Neural progenitor cell (in vitro differentiated cells): ENCODE results near the gene C1QTNF1. TPM values are rescaled to one million over a fixed set of nuclear protein-coding genes. Genes with fewer than 3 reads are reported as not detected.

ENCODE experiments used
- DNase-seq: peaks from one replicate; pipeline ENCODE4 v3.0.0-alpha.2; 2016; ENCODE audit warnings: low spot score
- H2AFZ ChIP-seq: fragments of 200-600 bp; sonication (generic); replicated peaks from 2 replicates; pipeline ENCODE4 v1.6.1; 2016; ENCODE audit warnings: antibody characterized with exemption
- H3F3A ChIP-seq: fragments of 200-600 bp; sonication (generic); 2 replicates; pipeline ENCODE4 v1.6.1; 2016; ENCODE audit warnings: antibody characterized with exemption, low read depth
- H3K27ac ChIP-seq: fragments of 200-600 bp; sonication (generic); 2 replicates; pipeline ENCODE4 v1.5.1; 2016; ENCODE audit warnings: mild to moderate bottlenecking
- H3K27me3 ChIP-seq: fragments of 200-600 bp; sonication (generic); 2 replicates; pipeline ENCODE4 v1.6.1; 2016; ENCODE audit warnings: mild to moderate bottlenecking, moderate library complexity
- H3K36me3 ChIP-seq: fragments of 200-600 bp; sonication (generic); 2 replicates; pipeline ENCODE4 v1.5.1; 2016
- H3K4me1 ChIP-seq: fragments of 200-600 bp; sonication (generic); 2 replicates; pipeline ENCODE4 v1.6.1; 2016; ENCODE audit warnings: mixed run types
- H3K4me2 ChIP-seq: fragments of 200-600 bp; sonication (generic); 2 replicates; pipeline ENCODE4 v1.6.1; 2016
- H3K4me3 ChIP-seq: fragments of 200-600 bp; sonication (generic); 2 replicates; pipeline ENCODE4 v1.5.1; 2016
- H3K79me2 ChIP-seq: fragments of 200-600 bp; sonication (generic); 2 replicates; pipeline ENCODE4 v1.6.1; 2016; ENCODE audit warnings: low read depth
- H3K9ac ChIP-seq: fragments of 200-600 bp; sonication (generic); 2 replicates; pipeline ENCODE4 v1.6.1; 2016
- H3K9me3 ChIP-seq: fragments of 200-600 bp; sonication (generic); 2 replicates; pipeline ENCODE4 v1.5.1; 2016; ENCODE audit warnings: low read depth
- H4K20me1 ChIP-seq: fragments of 200-600 bp; sonication (generic); 2 replicates; pipeline ENCODE4 v1.6.1; 2016; ENCODE audit warnings: low read depth
- H3K27ac Mint-ChIP-seq: 3 replicates; pipeline ENCODE4 v1.8.0; 2021; ENCODE audit warnings: mixed read lengths
- H3K27me3 Mint-ChIP-seq: 2 replicates; pipeline ENCODE4 v1.8.0; 2022; ENCODE audit warnings: low read depth, mild to moderate bottlenecking, inconsistent platforms, moderate library complexity, mixed read lengths; ENCODE audit not compliant: insufficient read depth
- H3K36me3 Mint-ChIP-seq: 3 replicates; pipeline ENCODE4 v1.8.0; 2021; ENCODE audit warnings: mixed read lengths
- H3K4me1 Mint-ChIP-seq: 3 replicates; pipeline ENCODE4 v1.8.0; 2021; ENCODE audit warnings: mixed read lengths
- H3K4me3 Mint-ChIP-seq: 3 replicates; pipeline ENCODE4 v1.8.0; 2021; ENCODE audit warnings: mild to moderate bottlenecking, moderate library complexity, mixed read lengths
- H3K9me3 Mint-ChIP-seq: 3 replicates; pipeline ENCODE4 v1.8.0; 2020; ENCODE audit warnings: mixed read lengths
- EZH2 ChIP-seq: fragments of 200-600 bp; sonication (generic); IDR thresholded peaks from 2 replicates; pipeline ENCODE4 v1.6.1; 2017; ENCODE audit warnings: antibody characterized with exemption, mild to moderate bottlenecking, moderate library complexity
- EZH2phosphoT487 ChIP-seq: fragments of 200-600 bp; sonication (generic); IDR thresholded peaks from 2 replicates; pipeline ENCODE4 v1.6.1; 2017; ENCODE audit warnings: antibody characterized with exemption
- total RNA-seq: library from RNA; depleted of rRNA; stranded (reverse); fragments of >200 nt; gene quantifications from 2 replicates; pipeline ENCODE4 v1.2.3, GENCODE V29; 2015; ENCODE audit warnings: low replicate concordance
- TF ChIP-seq, protein P1 (sequence below): fragments of 200-600 bp; sonication (generic); IDR thresholded peaks from 2 replicates; pipeline ENCODE4 v1.5.1; 2017; ENCODE audit warnings: antibody characterized with exemption, mild to moderate bottlenecking

C1QTNF1 gene
- total RNA-seq, 1 donor from 2014 or later, result 1.4 TPM

DNA sequence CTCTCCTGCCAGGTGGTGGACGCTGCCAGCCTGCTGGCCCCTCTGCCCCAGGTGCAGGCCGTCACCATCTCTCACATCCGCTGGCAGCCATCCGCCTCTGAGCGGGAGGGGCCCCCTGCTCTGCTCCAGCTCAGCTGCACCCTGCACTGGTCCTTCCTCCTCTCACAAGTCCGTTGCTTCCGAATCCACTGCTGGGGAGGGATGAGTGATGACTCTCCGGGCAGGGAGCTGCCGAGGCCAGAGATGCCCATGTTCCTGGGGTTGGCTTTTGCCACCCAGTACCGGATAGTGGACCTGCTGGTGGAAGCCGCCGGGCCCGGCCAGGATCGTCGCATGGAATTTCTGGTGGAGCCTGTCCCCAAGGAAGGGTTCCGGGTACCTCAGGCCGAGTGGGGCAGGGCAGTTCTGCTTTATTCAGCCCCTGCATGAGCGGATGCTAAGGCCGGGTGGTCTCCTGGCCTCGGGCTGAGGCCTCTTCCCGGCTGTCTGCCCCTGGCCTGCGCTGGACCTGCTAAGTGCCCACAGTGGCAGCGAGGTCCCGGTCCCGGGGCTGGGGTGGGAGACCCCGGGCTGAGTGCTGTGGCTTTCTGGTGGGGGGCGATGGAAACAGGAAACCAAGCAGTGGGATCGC lies 62.1 kb downstream of the C1QTNF1 start:
- Histone ChIP-seq H3K27me3 (no peaks in the 10 kb centered on the region), H3K36me3 (no peaks in the 10 kb centered on the region), H2AFZ (no peak overlapping the region), H3K79me2 (no peaks in the 10 kb centered on the region), H3K4me3 (no peak overlapping the region), H3K27ac (no peak overlapping the region), H3K9me3 (no peaks in the 10 kb centered on the region), H3K4me2 (no peak overlapping the region), H3K4me1 (no peaks in the 10 kb centered on the region), H3F3A (no peaks in the 10 kb centered on the region), H3K9ac (no peak overlapping the region), H4K20me1 (peaks cover 8% of the 10 kb centered on the region)
- TF ChIP-seq EZH2 (no peak), EZH2phosphoT487 (no peak)
- TF ChIP-seq, protein P1, sequence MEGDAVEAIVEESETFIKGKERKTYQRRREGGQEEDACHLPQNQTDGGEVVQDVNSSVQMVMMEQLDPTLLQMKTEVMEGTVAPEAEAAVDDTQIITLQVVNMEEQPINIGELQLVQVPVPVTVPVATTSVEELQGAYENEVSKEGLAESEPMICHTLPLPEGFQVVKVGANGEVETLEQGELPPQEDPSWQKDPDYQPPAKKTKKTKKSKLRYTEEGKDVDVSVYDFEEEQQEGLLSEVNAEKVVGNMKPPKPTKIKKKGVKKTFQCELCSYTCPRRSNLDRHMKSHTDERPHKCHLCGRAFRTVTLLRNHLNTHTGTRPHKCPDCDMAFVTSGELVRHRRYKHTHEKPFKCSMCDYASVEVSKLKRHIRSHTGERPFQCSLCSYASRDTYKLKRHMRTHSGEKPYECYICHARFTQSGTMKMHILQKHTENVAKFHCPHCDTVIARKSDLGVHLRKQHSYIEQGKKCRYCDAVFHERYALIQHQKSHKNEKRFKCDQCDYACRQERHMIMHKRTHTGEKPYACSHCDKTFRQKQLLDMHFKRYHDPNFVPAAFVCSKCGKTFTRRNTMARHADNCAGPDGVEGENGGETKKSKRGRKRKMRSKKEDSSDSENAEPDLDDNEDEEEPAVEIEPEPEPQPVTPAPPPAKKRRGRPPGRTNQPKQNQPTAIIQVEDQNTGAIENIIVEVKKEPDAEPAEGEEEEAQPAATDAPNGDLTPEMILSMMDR, result no peak
- H3K4me3 Mint-ChIP-seq, result no peak overlapping the region
- H3K27ac Mint-ChIP-seq, result no peak overlapping the region
- no peaks in the 10 kb centered on the region for H3K9me3 Mint-ChIP-seq
- peaks cover 8% of the 10 kb centered on the region for H3K27me3 Mint-ChIP-seq
- DNase-seq, result no peak
- peaks cover 4% of the 10 kb centered on the region for H3K36me3 Mint-ChIP-seq
- peaks cover 2% of the 10 kb centered on the region for H3K4me1 Mint-ChIP-seq

- Histone ChIP-seq H3K27ac (no peak overlapping the region), H3K4me1 (no peaks in the 10 kb centered on the region), H3K9ac (no peak overlapping the region), H3F3A (no peaks in the 10 kb centered on the region), H3K4me3 (no peak overlapping the region), H3K9me3 (no peaks in the 10 kb centered on the region), H3K27me3 (no peaks in the 10 kb centered on the region), H2AFZ (no peak overlapping the region), H4K20me1 (peaks cover 8% of the 10 kb centered on the region), H3K4me2 (no peak overlapping the region), H3K36me3 (no peaks in the 10 kb centered on the region), H3K79me2 (no peaks in the 10 kb centered on the region)
- DNase-seq, result no peak
- no peak overlapping the region for H3K4me3 Mint-ChIP-seq
- no peaks in the 10 kb centered on the region for H3K9me3 Mint-ChIP-seq
- H3K4me1 Mint-ChIP-seq, result peaks cover 2% of the 10 kb centered on the region
- H3K36me3 Mint-ChIP-seq, result peaks cover 3% of the 10 kb centered on the region
- H3K27ac Mint-ChIP-seq, result no peak overlapping the region
- TF ChIP-seq, protein P1, result no peak
- no peak for TF ChIP-seq EZH2phosphoT487
- TF ChIP-seq EZH2, result no peak
- H3K27me3 Mint-ChIP-seq, result peaks cover 7% of the 10 kb centered on the region
Measured at GRCh38 chr17:79086609-79087427, 62.8 kb downstream of the C1QTNF1 start.

DNA sequence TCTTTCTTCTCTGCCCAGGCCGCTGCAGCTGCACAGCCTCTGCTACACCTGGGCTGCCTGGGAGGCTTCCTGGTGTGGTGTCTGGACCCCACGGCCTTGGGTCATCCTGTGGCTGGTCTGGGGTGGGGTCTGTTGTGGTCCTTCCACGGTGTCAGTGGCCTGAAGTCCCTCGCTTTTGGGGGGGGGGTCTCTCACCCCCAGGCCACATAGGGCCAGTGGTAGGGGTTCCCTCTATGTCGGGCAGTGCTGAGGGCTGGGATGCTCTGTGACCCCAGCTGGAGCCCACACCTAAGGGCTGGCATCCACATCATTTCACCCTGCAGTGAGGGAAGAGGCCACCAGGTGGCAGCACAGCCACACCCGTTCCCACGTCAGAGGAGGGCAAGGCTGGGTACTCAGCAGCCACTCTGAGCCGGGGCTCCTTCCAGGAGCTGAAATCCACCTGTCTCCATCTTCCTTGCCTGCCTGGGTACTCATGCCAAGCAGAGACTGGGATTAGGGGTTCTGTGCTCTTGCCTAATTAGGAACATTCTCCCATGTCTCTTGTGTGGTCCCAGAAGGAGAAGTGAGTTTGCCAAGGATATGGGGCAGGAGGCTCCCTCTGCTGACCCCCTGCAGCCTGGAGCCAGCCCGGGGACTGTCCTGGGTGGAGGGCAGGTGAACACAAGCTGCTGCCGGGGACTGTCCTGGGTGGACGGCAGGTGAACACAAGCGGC lies 63.6 kb downstream of the C1QTNF1 start:
- Histone ChIP-seq H3K4me3 (no peak overlapping the region), H3K9me3 (no peaks in the 10 kb centered on the region), H3K9ac (no peak overlapping the region), H3F3A (no peaks in the 10 kb centered on the region), H3K27ac (no peak overlapping the region), H3K4me2 (no peak overlapping the region), H3K27me3 (no peaks in the 10 kb centered on the region), H3K4me1 (no peaks in the 10 kb centered on the region), H4K20me1 (peaks cover 8% of the 10 kb centered on the region), H2AFZ (no peak overlapping the region), H3K36me3 (no peaks in the 10 kb centered on the region), H3K79me2 (no peaks in the 10 kb centered on the region)
- TF ChIP-seq, protein P1, result peak; percentile 86
- TF ChIP-seq EZH2, result no peak
- H3K4me1 Mint-ChIP-seq, result peaks cover 8% of the 10 kb centered on the region
- H3K9me3 Mint-ChIP-seq, result no peaks in the 10 kb centered on the region
- peaks cover 5% of the 10 kb centered on the region for H3K27me3 Mint-ChIP-seq
- H3K27ac Mint-ChIP-seq, result no peak overlapping the region
- H3K4me3 Mint-ChIP-seq, result no peak overlapping the region
- peak; percentile 82 for DNase-seq
- no peaks in the 10 kb centered on the region for H3K36me3 Mint-ChIP-seq
